GM21825 (cell line): ENCODE results near the gene SPNS3.

Source experiments
- ATAC-seq: cut with Tn5 transposase; IDR thresholded peaks from one replicate; pipeline ENCODE4 v1.9.1; 2021; ENCODE audit warnings: mild to moderate bottlenecking, moderate library complexity; ENCODE audit not compliant: unreplicated experiment

SPNS3 gene

GRCh38 chr17:4426499-4427208 is 7.1 kb upstream of the SPNS3 start:
- no peak for ATAC-seq

- ATAC-seq: no peak
Observed at GRCh38 chr17:4427505-4427904, 6.2 kb upstream of the SPNS3 start.

GRCh38 chr17:4436381-4436780 is 2.6 kb downstream of the SPNS3 start:
- ATAC-seq: no peak

- no peak for ATAC-seq
Observed at GRCh38 chr17:4436846-4437245, 3.1 kb downstream of the SPNS3 start.

GRCh38 chr17:4438162-4438944 is 4.6 kb downstream of the SPNS3 start:
- ATAC-seq: no peak

GRCh38 chr17:4440021-4440420 is 6.3 kb downstream of the SPNS3 start:
- ATAC-seq: no peak

GRCh38 chr17:4440690-4441686 is 7.2 kb downstream of the SPNS3 start:
- no peak for ATAC-seq

GRCh38 chr17:4442582-4442981 is 8.8 kb downstream of the SPNS3 start:
- ATAC-seq: no peak

GRCh38 chr17:4443476-4443875 is 9.7 kb downstream of the SPNS3 start:
- no peak for ATAC-seq

- no peak for ATAC-seq
Observed at GRCh38 chr17:4444782-4445473, 11.2 kb downstream of the SPNS3 start.

- no peak for ATAC-seq
Observed at GRCh38 chr17:4445731-4446130, 12.0 kb downstream of the SPNS3 start.

- no peak for ATAC-seq
Observed at GRCh38 chr17:4446326-4447071, 12.8 kb downstream of the SPNS3 start.

GRCh38 chr17:4448197-4448980 is 14.6 kb downstream of the SPNS3 start:
- ATAC-seq: no peak

GRCh38 chr17:4449736-4450135 is 16.0 kb downstream of the SPNS3 start:
- no peak for ATAC-seq

- ATAC-seq: no peak
Observed at GRCh38 chr17:4450710-4451316, 17.1 kb downstream of the SPNS3 start.

- no peak for ATAC-seq
Observed at GRCh38 chr17:4453812-4454591, 20.3 kb downstream of the SPNS3 start.

GRCh38 chr17:4460661-4461060 is 26.9 kb downstream of the SPNS3 start:
- ATAC-seq: no peak
